CD4-positive, CD25-positive, alpha-beta regulatory T cell (primary cell): Measurements from ENCODE around the gene BLTP3B. TPM values are rescaled to one million over a fixed set of nuclear protein-coding genes. Genes with fewer than 3 reads are reported as not detected.
"Not testable (repeated sequence)": the region's sequence is repeated elsewhere in the genome, so short reads cannot be mapped to it uniquely, and the experiment has no call there.

Experiments used
- ATAC-seq, 2 donors: fragments of 150-1000 bp; cut with Tn5 transposase; one replicate each; pipeline ENCODE4 v1.10.0; 2021; ENCODE audit warnings: low read depth in 2 of 2, moderate number of reproducible peaks in 2 of 2, moderate library complexity in 1 of 2
- DNase-seq, 3 donors: peaks; one replicate each; pipeline versions ENCODE4 v3.0.0 to v3.0.0-alpha.2; 2012 to 2022; ENCODE audit warnings: mixed read lengths in 1 of 3
- H3K27ac ChIP-seq: one replicate; pipeline ENCODE4 v1.7.0; 2013; ENCODE audit warnings: mild to moderate bottlenecking, low read length; ENCODE audit not compliant: insufficient read depth, poor library complexity, severe bottlenecking
- H3K27me3 ChIP-seq: one replicate; pipeline ENCODE4 v1.7.0; 2013; ENCODE audit warnings: low read length; ENCODE audit not compliant: control insufficient read depth, insufficient read depth
- H3K36me3 ChIP-seq: one replicate; pipeline ENCODE4 v1.7.0; 2013; ENCODE audit warnings: mild to moderate bottlenecking, low read length, moderate library complexity; ENCODE audit not compliant: control insufficient read depth, insufficient read depth
- H3K4me1 ChIP-seq: 2 replicates; pipeline ENCODE4 v1.7.0; 2013; ENCODE audit warnings: mild to moderate bottlenecking, low read length; ENCODE audit not compliant: insufficient read depth, control insufficient read depth, poor library complexity, severe bottlenecking
- H3K4me3 ChIP-seq: one replicate; pipeline ENCODE4 v1.7.0; 2013; ENCODE audit warnings: low read depth, mild to moderate bottlenecking, low read length, moderate library complexity
- H3K9me3 ChIP-seq, 2 experiments: 1 replicate in 1 of 2; 2 replicates in 1 of 2; pipeline ENCODE4 v1.7.0; 2013; ENCODE audit warnings: low read length in 2 of 2, mild to moderate bottlenecking in 1 of 2, moderate library complexity in 1 of 2; ENCODE audit not compliant: control insufficient read depth in 2 of 2
- H3K27ac Mint-ChIP-seq, 3 donors: one replicate each; pipeline ENCODE4 v1.8.0; 2020 to 2022; ENCODE audit warnings: mild to moderate bottlenecking in 3 of 3, mixed read lengths in 3 of 3, moderate library complexity in 2 of 3
- H3K27me3 Mint-ChIP-seq: one replicate; pipeline ENCODE4 v1.8.0; 2022; ENCODE audit warnings: mild to moderate bottlenecking, mixed read lengths
- H3K36me3 Mint-ChIP-seq: one replicate; pipeline ENCODE4 v1.8.0; 2020; ENCODE audit warnings: mixed read lengths
- H3K4me1 Mint-ChIP-seq, 4 donors: one replicate each; pipeline ENCODE4 v1.8.0; 2020 to 2022; ENCODE audit warnings: mixed read lengths in 4 of 4, mild to moderate bottlenecking in 1 of 4
- H3K4me3 Mint-ChIP-seq, 4 donors: one replicate each; pipeline ENCODE4 v1.8.0; 2020 to 2022; ENCODE audit warnings: mild to moderate bottlenecking in 4 of 4, mixed read lengths in 4 of 4, moderate library complexity in 3 of 4
- H3K9me3 Mint-ChIP-seq, 7 donors: one replicate each; pipeline ENCODE4 v1.8.0; 2020 to 2022; ENCODE audit warnings: mixed read lengths in 7 of 7, mild to moderate bottlenecking in 3 of 7, moderate library complexity in 2 of 7
- polyA plus RNA-seq, 4 donors: library from polyadenylated mRNA; unstranded; fragments of 300-500 nt; fragmentation: Illumina TruSeq; gene quantifications; one replicate each; pipeline ENCODE4 v1.2.3, GENCODE V29; 2021
- total RNA-seq: library from RNA; stranded (reverse); gene quantifications from one replicate; pipeline ENCODE4 v1.2.3, GENCODE V29; 2022

The BLTP3B gene
- total RNA-seq (26.5 TPM), polyA plus RNA-seq (10 to 100 TPM; 12.1 to 17.9 (median 16.4) TPM)

GRCh38 chr12:100142851-100143559, at the start of gene BLTP3B:
TSS of gene BLTP3B (minus strand) at chr12:100142874. CDS start at chr12:100142635, 239 bp downstream.
- peak within 1 kb of the TSS; percentile 82 for H3K4me3 ChIP-seq
- Mint-ChIP-seq H3K4me3 (peak within 1 kb of the TSS; percentile 90 to 98 (median 96)), H3K27me3 (no peaks in the 10 kb centered on the region), H3K4me1 (peaks cover 27 to 41% (median 31%) of the 10 kb centered on the region in 4 donors), H3K9me3 (no peaks in the 10 kb centered on the region), H3K36me3 (no peaks in the 10 kb centered on the region), H3K27ac (peak within 1 kb of the TSS; percentile 96 to 97 (median 96))
- H3K36me3 ChIP-seq = no peaks in the 10 kb centered on the region
- H3K9me3 ChIP-seq = no peaks in the 10 kb centered on the region
- no peaks in the 10 kb centered on the region for H3K27me3 ChIP-seq
- H3K4me1 ChIP-seq = peaks cover 24% of the 10 kb centered on the region
- peak within 1 kb of the TSS; percentile 85 for H3K27ac ChIP-seq
- ATAC-seq (peak; percentile 94 to 95), DNase-seq (peak; percentile 86 to 87 (median 86))

GRCh38 chr12:100189636-100190394, 47.1 kb upstream of the BLTP3B start:
- Mint-ChIP-seq H3K27ac (peak overlapping the region in 1 of 3 donors; percentile 49), H3K27me3 (no peaks in the 10 kb centered on the region), H3K4me1 (peaks cover 0 to 16% (median 7%) of the 10 kb centered on the region in 4 donors), H3K4me3 (no peak overlapping the region), H3K36me3 (peaks cover 22% of the 10 kb centered on the region), H3K9me3 (no peaks in the 10 kb centered on the region)
- ATAC-seq (no peak), DNase-seq (no peak)
- Histone ChIP-seq H3K4me3 (no peak overlapping the region), H3K27ac (no peak overlapping the region), H3K4me1 (no peaks in the 10 kb centered on the region), H3K36me3 (peaks cover 15% of the 10 kb centered on the region), H3K9me3 (no peaks in the 10 kb centered on the region), H3K27me3 (no peaks in the 10 kb centered on the region)

GRCh38 chr12:100188888-100189635, 46.4 kb upstream of the BLTP3B start:
- H3K27ac ChIP-seq, H3K9me3 ChIP-seq, H3K27me3 ChIP-seq, ATAC-seq, H3K9me3 Mint-ChIP-seq, H3K4me1 ChIP-seq, H3K27me3 Mint-ChIP-seq, DNase-seq, H3K4me3 ChIP-seq, H3K4me3 Mint-ChIP-seq: not testable (repeated sequence)
- Mint-ChIP-seq H3K27ac (peak overlapping the region in 1 of 3 donors; percentile 49), H3K36me3 (peaks cover 14% of the 10 kb centered on the region), H3K4me1 (peaks cover 0 to 16% (median 8%) of the 10 kb centered on the region in 4 donors)
- H3K36me3 ChIP-seq = peaks cover 11% of the 10 kb centered on the region

- Mint-ChIP-seq H3K36me3 (peaks cover 12% of the 10 kb centered on the region), H3K9me3 (no peaks in the 10 kb centered on the region), H3K4me1 (peaks cover 0 to 16% (median 8%) of the 10 kb centered on the region in 4 donors), H3K27me3 (no peaks in the 10 kb centered on the region), H3K4me3 (no peak overlapping the region), H3K27ac (peak overlapping the region in 2 of 3 donors; percentile 56 to 65)
- DNase-seq (no peak), ATAC-seq (no peak)
- peaks cover 9% of the 10 kb centered on the region for H3K36me3 ChIP-seq
- no peaks in the 10 kb centered on the region for H3K9me3 ChIP-seq
- no peaks in the 10 kb centered on the region for H3K27me3 ChIP-seq
- no peak overlapping the region for H3K27ac ChIP-seq
- no peak overlapping the region for H3K4me3 ChIP-seq
- H3K4me1 ChIP-seq = no peaks in the 10 kb centered on the region
These were observed 45.3 kb upstream of the BLTP3B start for GRCh38 chr12:100187857-100188519.

GRCh38 chr12:100187068-100187467, 44.4 kb upstream of the BLTP3B start:
- Histone ChIP-seq H3K27ac (no peak overlapping the region), H3K4me1 (no peaks in the 10 kb centered on the region), H3K27me3 (no peaks in the 10 kb centered on the region), H3K4me3 (no peak overlapping the region), H3K36me3 (peaks cover 9% of the 10 kb centered on the region), H3K9me3 (no peaks in the 10 kb centered on the region)
- Mint-ChIP-seq H3K36me3 (peaks cover 10% of the 10 kb centered on the region), H3K4me1 (peaks cover 0 to 17% (median 10%) of the 10 kb centered on the region in 4 donors), H3K27ac (no peak overlapping the region), H3K27me3 (no peaks in the 10 kb centered on the region), H3K9me3 (no peaks in the 10 kb centered on the region), H3K4me3 (no peak overlapping the region)
- ATAC-seq (no peak), DNase-seq (no peak)

- H3K9me3 ChIP-seq = no peaks in the 10 kb centered on the region
- H3K4me1 Mint-ChIP-seq = peaks cover 4 to 13% (median 11%) of the 10 kb centered on the region in 4 donors
- H3K36me3 Mint-ChIP-seq = peaks cover 5% of the 10 kb centered on the region
- no peaks in the 10 kb centered on the region for H3K27me3 ChIP-seq
- H3K36me3 ChIP-seq = peaks cover 9% of the 10 kb centered on the region
- no peak overlapping the region for H3K27ac ChIP-seq
- no peak for DNase-seq
- no peak overlapping the region for H3K4me3 ChIP-seq
- no peak overlapping the region for H3K27ac Mint-ChIP-seq
- no peak overlapping the region for H3K4me3 Mint-ChIP-seq
- H3K9me3 Mint-ChIP-seq = no peaks in the 10 kb centered on the region
- ATAC-seq = no peak
- H3K27me3 Mint-ChIP-seq = no peaks in the 10 kb centered on the region
- no peaks in the 10 kb centered on the region for H3K4me1 ChIP-seq
These were observed 43.4 kb upstream of the BLTP3B start for GRCh38 chr12:100186071-100186470.

- Histone ChIP-seq H3K27me3 (no peaks in the 10 kb centered on the region), H3K27ac (no peak overlapping the region), H3K36me3 (peaks cover 7% of the 10 kb centered on the region), H3K4me3 (no peak overlapping the region), H3K4me1 (no peaks in the 10 kb centered on the region), H3K9me3 (no peaks in the 10 kb centered on the region)
- H3K27ac Mint-ChIP-seq = peak overlapping the region in 1 of 3 donors; percentile 20
- ATAC-seq = no peak
- H3K4me1 Mint-ChIP-seq = peaks cover 11 to 19% (median 14%) of the 10 kb centered on the region in 4 donors
- no peak overlapping the region for H3K4me3 Mint-ChIP-seq
- peaks cover 9% of the 10 kb centered on the region for H3K36me3 Mint-ChIP-seq
- DNase-seq = no peak
- H3K27me3 Mint-ChIP-seq = no peaks in the 10 kb centered on the region
- no peaks in the 10 kb centered on the region for H3K9me3 Mint-ChIP-seq
These were observed 42.8 kb upstream of the BLTP3B start for GRCh38 chr12:100185361-100185894.
